GM18498 (cell line): ENCODE data around the gene CENPA.
A peak's percentile ranks its signal among the peaks of the same experiment; 100 is the strongest.
"Not testable (repeated sequence)": the region's sequence is repeated elsewhere in the genome, so short reads cannot be mapped to it uniquely, and the experiment has no call there.

Experiments
- ATAC-seq: cut with Tn5 transposase; IDR thresholded peaks from one replicate; pipeline ENCODE4 v1.9.1; 2021; ENCODE audit warnings: mild to moderate bottlenecking, moderate library complexity; ENCODE audit not compliant: unreplicated experiment

CENPA gene

GRCh38 chr2:26786207-26787028, 562 bp downstream of the CENPA start:
- ATAC-seq, result peak; percentile 17

DNA sequence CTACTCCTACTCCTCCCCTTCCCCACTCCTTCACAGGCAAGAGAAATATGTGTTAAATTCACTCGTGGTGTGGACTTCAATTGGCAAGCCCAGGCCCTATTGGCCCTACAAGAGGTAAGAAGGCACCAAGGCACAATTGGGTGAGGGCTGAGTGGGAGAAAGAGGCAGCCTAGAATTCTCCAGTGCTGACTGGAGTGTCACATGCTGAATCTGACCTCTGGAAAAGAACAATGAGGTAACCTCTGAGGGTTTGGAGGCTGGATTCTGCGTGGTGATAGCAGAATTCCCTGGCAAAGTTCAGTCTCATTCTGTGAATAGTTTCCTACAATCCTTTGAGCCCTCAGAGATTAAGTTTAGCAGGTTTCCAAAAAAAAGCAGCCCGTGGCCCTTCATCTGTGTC, 6.9 kb downstream of the CENPA start:
- ATAC-seq, result no peak

- ATAC-seq, result no peak
These were observed 7.7 kb downstream of the CENPA start for GRCh38 chr2:26793518-26793917.

DNA sequence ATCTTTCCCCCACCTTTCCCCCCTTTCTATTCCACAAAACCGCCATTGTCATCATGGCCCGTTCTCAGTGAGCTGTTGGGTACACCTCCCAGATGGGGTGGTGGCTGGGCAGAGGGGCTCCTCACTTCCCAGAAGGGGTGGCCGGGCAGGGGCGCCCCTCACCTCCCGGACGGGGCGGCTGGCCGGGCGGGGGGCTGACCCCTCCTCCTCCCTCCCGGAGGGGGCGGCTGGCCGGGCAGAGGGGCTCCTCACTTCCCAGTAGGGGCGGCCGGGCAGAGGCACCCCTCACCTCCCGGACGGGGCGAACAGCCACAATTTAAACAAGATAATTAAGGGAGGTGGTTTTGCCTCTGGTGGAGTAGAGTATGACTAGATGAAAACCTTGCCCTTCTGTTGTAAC, 9.3 kb downstream of the CENPA start:
- ATAC-seq, result not testable (repeated sequence)

GRCh38 chr2:26801328-26801727, 15.5 kb downstream of the CENPA start:
- no peak for ATAC-seq

GRCh38 chr2:26801796-26802195, 15.9 kb downstream of the CENPA start:
- ATAC-seq, result no peak

DNA sequence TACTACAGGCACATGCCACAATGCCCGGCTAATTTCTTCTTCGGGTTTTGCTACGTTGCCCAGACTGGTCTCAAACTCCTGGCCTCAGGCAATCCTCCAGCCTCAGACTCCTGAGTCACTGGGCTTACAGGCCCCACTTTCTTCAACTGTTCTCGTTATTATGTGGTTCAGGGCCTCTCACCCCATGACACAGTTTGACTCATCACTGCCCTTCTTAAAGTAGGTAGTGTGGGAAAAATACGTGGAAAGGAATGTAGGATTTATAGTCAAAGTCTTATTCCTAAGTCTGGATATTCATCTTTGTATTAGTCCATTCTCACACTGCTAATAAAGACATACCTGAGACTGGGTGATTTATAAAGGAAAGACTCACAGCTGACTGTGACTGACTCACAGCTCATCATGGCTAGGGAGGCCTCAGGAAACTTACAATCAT, 19.4 kb downstream of the CENPA start:
- ATAC-seq, result no peak

DNA sequence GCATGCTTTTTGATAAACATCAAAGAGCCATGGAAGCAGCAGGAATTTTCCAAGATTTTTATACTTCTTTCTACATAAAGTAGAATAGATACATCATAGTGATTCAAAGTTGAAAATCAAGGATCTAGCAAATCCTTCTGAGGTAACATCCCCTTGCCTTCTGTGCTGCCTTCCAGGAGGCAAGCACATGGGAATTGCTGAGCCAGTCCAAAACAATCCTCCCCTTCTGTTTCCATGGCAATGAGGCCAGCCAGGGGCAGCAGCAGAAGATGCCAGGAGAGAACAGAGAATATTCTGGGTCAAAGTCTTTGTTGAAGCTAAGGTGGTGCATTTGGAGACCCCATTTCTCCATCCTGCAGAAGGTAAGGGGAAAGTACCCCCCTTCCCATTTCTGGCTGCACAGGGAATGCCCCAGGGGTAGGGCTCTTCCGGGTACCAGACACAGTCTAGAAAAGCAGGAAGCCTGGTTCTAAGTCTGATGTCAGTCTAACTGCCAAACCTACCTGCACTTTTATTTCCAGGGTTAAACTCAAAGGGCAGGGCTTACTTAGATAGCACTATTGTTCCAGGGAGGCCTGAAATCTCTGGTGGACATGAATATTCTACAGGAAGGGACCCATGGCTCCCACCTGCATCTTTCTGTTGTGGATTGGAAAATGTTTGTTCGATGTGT, 22.1 kb downstream of the CENPA start:
- ATAC-seq, result no peak

DNA sequence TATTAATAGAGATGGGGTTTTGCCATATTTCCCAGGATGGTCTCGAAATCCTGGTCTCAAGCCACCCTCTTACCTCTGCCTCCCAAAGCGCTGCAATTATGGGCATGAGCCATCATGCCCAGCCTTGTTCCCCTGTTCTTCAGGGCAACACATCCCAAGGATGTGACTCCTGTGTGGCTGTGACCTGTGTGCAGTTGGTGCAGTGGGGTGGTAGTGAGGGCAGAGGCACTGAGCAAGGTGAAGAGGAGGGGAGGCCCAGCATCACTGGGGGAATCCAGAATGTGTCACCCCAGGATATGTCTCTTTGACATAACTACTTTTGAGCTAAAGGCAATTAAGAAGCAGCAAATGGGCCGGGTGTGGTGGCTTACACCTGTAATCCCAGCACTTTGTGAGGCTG, 23.4 kb downstream of the CENPA start:
- ATAC-seq, result no peak

- no peak for ATAC-seq
These were observed 24.2 kb downstream of the CENPA start for GRCh38 chr2:26809876-26810577.

DNA sequence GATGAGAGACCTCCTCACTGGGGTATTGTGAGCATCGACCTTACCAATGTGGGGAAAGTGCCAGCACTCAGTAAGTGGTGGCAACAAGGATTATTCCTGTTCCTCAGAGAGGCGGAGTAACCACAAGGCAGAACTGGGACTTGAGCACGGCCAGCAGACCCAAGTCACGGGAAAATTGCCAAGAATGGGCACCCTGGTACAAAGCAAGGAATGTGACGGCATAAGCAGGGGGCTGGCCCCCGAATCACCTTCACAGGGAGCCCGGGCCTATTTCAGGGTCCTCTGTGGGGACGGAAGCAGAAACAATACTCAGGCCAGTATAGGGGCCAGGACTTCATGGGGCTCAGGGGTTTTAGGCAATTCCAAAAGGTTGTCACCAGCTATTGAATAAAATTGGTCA, 25.4 kb downstream of the CENPA start:
- ATAC-seq, result no peak

DNA sequence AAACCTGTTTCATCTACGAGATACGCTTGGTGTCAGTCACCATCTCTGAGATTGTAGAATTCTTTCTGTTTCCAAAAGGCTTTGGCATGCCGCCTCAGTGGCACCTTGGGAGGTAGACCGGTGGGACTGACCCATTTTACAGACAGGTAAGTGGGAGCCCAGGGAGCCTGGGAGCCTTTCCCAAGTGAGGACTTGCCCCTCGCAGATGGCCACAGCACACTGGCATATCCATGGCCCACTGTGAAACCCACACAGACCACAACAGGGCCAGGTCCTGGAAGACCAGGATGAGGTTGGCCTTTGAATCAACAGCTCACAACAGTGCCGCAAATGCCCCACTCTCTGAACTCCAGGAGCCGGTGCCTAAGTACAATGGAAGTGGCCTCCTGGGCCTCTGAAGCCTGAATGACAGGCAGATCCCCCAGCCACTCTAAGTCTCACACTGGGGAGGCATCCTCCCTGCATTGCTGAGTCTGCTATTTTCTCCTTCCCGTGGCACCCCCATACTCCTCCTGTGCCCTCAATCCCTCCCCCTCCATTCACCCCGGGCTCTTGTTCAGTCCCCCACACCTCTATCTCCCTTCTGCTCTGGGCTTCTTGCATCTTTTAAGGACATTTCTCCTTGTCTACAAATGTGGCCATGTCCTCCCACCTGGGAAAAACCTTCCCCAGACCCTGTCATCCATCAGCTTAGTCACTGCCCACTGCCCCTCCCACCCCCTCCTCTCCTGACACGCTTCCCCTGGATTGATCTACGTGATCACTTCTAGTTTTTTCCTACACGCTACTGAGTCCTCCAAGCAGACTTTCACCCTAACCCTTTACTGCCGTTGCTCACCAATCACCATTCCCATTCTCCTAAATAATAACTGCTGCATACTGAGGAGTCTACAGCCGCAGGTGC, 26.2 kb downstream of the CENPA start:
- no peak for ATAC-seq

GRCh38 chr2:26812731-26813130, 26.9 kb downstream of the CENPA start:
- no peak for ATAC-seq

GRCh38 chr2:26814072-26814765, 28.4 kb downstream of the CENPA start:
- not testable (repeated sequence) for ATAC-seq

DNA sequence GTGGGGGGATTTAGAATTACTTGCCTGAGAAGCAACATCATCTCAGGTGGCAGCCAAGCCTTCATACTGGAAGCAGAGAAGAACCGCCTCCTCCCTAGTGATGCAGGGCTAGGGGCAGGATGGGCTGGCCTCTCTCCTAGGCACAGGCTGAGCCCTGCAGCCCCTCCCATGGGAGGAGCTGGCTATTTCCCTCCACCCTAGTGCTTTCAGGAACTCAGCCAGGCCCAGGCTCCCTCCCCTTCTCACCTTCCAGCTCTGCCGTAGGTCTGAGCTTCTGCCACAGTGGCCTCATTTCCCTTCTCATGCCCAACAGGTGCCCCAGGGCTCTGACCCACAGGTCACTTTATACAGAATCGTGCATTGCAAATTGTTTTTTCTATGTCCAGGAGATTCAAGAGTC, 31.0 kb downstream of the CENPA start:
- ATAC-seq, result no peak

- ATAC-seq, result no peak
These were observed 32.4 kb downstream of the CENPA start for GRCh38 chr2:26818255-26818654.

DNA sequence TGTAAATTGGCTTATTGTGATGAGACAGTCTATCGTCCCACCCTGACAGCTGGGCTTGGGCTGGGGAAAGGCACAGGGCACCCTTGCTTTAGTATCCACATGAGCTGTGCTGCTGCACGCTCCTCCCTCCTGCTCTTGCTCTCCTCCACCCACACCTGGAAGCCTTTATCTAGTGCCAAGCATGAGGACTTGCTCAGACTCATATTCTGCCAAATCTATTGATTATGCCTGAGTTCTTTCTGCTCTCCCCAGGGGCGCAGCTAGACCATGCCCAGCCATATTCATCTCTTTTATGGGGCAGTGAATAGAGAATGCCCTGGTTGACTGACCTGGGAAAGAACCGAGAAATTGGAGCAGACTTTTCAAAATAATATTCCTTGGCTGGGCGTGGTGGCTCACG, 33.1 kb downstream of the CENPA start:
- ATAC-seq, result no peak

DNA sequence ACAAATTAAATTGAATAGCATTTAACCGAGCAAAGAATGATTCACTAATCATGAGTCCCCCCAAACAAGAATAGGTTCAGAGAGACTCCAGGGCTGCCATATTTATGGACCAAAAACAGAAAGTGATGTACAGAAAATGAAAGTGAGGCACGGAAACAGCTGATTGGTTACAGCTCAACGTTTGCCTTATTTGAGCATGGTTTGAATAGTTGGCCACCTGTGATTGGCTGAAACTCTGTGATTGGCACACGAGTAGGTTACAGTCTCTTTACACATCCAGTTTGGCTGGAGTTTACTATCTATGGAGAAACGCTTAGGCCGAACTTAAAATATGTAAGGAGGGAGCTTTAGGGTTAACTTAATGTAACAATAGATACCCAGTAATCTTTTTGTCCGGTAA, 35.1 kb downstream of the CENPA start:
- no peak for ATAC-seq

DNA sequence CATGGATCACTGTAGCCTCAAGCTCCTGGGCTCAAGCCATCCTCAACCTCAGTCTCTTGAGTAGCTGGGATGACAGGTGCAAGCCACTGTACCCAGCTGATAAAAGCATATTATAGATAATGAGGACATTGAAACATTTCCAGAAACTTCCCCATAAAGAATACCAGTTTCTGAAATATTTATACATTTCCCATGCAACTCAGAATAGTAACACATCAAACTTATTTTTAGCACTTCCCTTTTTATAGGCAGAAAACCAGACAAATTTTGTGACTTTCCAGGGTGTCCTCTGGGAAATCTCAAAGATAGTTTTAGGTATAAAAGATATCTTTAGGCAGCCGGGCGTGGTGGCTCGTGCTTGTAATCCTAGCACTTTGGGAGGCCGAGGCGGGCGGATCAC, 37.0 kb downstream of the CENPA start:
- ATAC-seq, result no peak
